8988T (cell line): ENCODE measurements around the gene CH25H.
"Not testable (repeated sequence)": the region's sequence is repeated elsewhere in the genome, so short reads cannot be mapped to it uniquely, and the experiment has no call there.

Source experiments
- DNase-seq: peaks from one replicate; pipeline ENCODE4 v3.0.0; 2011

Gene CH25H

GRCh38 chr10:89228146-89228545 is 21.0 kb upstream of the CH25H start:
- DNase-seq = no peak

DNA sequence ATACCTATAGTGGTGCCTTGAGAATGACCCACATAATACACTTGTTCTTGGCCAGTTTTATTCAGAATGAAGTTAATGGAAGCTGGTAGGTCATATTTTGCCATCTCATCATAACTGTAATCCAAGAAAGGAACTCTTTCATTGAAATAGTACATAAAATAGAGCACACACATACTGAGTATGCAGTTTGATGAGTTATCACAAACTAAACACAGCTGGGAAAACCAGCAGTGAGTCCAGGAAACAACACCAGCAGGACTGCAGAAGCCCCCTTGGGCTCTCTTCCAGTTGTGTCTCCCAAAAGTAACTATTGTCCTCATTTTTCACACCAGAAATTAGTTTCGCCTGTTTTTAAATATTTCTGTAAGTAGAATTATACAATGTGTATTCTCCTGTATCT is 19.8 kb upstream of the CH25H start:
- no peak for DNase-seq

- DNase-seq = no peak
Observed at GRCh38 chr10:89224739-89225443, 17.8 kb upstream of the CH25H start.

DNA sequence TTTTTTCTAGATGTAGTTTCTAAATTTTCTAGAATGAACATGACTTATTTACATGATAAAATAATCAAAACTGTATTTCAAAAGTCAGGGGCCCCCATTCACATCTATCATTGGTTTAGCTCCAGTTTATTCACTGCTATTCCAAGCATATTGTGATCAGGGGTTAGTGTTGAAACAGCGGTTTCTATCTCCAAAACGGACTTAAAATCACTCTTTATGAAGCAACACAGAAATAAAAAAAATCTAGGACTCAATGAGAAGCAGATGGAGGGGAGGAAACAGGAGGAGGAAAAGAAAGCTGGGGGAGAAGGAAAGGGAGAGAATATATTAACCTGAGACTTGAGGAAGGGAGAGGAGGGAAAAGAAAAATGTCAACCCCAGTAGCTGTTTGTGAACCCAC is 14.8 kb upstream of the CH25H start:
- DNase-seq = no peak

DNA sequence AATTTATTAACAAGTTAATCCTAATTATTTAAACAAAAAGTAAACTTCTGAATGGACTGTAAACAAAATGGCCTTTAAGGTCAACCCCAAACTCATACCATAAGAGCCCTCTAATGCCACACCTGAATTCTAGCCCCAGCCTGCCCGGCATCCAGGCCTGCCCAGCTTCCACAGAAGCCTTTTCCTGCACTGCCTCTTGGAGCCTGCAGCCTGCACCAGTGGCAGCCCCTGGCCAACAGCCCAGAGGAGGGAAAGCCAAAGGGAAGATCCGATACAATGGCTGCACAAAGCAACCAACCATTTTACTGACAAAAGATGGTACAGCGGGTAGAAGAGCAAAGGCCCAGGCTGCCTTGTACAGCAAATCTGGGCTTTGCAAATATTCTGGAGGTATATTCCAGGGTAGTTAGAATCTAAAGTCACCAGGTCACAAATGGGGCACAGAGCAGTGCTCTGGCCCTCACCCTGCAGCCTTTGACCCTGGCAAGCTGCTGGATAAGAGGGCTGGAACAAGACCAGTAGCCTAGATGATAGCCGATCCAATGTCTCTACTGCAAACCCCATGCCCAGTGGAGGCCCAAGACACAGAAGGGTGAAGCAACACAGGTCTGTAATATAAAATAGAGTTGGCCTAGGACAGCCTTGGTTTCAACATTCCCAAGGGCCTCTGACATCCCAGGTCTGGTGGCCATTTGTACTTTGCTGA is 12.5 kb upstream of the CH25H start:
- DNase-seq = no peak

DNA sequence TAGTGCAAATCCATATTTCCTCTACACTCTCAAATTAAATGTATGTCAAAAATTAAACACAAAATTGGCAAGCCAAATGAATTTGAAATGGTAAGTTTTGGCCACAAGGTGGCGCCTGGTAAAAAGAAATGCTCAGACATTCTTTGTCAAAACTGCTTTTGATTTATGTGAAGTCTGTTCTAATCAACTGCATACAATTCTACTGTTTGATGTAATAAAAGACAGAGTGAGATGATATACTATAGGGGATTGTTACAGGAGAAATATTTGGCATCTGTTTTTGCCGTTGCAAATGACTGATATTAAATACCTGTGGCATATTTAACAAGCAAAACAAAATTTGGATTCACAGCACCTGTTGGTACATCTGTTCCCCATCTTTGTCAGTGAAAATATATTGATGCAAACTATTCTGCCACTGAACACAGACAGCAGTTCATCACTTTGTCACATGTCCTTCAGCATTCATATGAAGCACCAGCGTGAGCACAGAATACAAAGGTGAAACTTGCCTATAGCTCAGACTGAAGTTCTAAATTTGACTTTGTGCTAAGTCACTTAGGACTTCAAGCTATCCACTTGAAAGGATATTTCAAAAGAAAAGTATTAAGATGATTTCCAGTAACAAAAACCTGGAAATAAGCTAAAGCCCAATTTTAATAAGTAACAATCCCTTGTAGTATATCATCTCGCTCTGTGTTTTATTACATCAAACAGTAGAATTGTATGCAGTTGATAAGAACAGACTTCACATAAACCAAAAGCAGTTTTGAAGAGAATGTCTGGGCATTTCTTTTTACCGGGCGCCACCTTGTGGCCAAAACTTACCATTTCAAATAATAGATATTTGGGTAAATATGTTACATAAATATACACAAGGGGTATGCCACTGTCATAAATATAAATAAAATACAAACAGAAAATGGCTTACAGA is 10.2 kb upstream of the CH25H start:
- DNase-seq = no peak

DNA sequence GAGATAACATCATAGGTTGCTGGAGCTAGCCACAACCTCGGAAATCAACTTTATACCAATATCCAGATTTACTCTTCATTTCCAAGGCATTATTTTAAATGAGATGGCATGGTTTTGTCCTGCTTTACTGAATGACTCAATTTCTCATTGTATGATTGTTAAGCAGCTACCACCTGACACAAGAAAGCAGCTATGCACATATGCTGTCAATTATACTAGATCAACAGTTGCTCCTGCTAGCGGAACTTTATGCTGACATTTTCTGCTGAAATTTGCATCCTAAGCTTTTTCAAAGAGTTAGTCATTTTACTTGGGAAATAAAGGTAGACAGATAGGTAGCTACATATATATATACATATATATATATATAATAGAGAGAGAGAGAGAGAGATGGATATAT is 8.9 kb upstream of the CH25H start:
- DNase-seq = no peak

DNA sequence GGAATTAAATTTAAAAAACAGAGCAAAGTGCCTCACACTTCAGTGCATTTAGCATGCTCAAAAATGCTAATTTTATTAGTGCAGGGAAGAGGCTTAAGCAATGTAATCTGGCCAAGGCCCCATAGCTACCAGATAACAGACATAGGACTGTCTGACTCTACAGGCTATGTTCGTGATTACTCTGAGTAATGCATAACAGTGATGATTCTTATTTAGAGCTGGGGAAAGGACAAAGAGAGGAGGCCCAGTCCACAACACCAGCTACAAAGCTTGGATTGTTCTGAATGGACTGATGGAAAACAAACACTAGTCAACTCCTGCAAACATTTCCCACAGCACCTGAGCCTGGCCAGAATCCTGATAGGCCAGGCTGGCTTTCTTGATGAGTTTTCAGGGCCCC is 8.4 kb upstream of the CH25H start:
- DNase-seq = no peak

DNA sequence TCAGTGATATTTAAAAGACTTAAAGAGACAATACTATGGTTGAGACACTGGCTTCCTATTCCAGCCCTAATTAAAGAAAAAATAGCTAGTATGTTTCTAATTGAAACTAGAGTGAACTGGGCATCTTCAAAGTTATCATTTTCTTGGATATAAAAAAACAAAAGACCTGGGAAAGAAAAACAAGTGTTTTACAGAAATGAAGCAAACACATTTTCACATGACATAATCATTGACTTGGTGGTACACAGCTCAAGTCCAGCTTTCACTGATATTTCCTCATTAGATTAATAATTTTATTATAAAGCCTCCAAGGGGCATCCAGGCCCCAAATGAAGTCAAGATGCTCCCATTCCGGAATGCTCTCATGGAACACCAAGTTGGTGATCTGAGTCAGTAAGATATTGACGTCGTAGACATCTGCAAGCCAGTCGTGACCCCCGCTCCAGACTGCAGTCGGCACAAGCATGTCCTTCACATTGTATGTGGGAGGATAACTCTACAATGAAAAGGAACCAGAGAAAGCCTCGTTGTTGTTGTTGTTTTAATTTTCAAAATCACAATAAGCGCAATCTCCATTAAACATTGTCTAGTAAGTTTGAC is 7.5 kb upstream of the CH25H start:
- DNase-seq = no peak

- no peak for DNase-seq
Observed at GRCh38 chr10:89213191-89213808, 6.2 kb upstream of the CH25H start.

DNA sequence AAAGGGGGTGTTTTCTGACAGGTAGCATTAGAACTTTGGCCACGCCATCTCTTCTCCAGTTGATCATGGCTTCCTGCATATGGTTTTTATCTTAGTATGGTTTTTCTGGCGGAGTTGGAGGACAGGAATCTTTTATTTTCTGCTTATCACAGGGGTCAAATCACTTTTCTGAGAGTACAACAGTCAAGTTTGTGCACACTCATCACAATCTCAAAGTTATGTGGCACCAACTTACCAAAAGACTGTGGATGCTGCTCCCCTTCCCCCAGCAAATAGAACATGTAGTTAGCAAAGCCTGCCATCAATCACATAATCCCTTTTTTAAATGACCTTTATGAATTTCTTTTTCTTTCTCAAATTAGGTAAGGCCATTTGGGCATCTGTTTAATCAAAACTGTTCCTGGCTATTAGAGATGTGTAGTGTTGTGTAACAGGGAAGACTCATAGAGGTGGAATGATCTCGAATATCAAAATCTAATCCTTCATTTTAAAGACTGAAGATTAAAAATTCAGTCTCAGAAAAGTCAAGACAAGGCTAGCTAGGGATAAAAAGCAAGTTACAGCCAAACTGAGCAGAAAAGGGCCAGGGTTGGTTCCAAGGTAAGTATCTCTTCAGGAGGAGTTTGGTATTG is 3.8 kb upstream of the CH25H start:
- DNase-seq = no peak

DNA sequence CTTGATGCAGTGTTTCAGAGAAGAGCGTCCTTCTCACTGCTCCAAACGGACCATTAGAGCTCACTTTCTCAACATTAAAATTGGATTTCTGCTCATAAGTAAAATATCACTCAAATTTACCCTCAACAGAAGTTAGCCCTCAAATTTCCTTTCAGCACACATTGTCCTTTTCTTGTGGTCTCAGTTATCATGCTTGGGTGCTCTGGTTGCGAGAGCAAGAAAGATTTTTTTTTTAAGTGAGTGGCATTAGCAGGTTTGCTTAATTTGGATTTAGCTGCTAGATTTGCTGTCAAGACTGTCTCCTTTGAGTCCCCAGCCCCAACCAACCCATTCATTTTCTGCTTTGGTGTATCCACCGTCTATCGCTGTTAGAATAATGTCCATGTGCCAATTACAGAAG is 2.6 kb upstream of the CH25H start:
- no peak for DNase-seq

- DNase-seq = no peak
Observed at GRCh38 chr10:89207801-89208551, 859 bp upstream of the CH25H start.

DNA sequence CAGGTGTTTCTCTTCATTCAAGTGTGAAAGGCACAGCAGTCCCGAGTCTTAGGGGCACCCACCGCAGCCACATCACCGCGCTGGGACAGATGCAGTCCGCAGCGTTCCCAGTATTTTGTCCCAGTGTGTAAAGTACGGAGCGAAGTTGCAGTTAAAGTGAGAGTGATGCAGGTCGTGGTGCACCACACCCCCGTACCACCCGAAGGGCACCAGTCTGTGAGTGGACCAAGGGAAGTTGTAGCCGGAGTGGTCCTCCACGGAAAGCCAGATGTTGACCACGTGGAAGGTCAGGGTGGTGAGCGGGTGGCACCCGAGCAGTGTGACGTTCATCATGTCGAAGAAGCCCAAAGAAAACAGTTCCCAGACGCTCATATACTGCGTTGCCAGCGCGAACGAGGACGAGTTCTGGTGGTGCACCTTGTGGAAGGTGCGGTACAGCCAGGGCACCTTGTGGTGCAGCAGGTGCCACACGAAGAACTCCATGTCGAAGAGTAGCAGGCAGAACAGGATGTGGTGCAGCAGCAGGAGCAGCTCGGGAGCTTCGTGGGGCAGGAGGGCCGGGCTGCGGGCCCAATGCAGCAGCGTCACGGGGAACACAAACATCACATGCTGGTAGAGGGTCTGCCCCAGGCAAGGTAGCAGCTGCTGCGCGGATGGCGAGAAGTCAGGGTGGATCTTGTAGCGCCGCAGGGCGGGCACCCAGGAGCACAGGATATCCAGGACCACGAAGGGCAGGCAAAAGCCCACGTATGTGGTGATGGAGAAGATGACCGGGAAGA is 526 bp downstream of the CH25H start:
- no peak for DNase-seq

- DNase-seq = no peak
Observed at GRCh38 chr10:89204621-89205185, 2.4 kb downstream of the CH25H start.

DNA sequence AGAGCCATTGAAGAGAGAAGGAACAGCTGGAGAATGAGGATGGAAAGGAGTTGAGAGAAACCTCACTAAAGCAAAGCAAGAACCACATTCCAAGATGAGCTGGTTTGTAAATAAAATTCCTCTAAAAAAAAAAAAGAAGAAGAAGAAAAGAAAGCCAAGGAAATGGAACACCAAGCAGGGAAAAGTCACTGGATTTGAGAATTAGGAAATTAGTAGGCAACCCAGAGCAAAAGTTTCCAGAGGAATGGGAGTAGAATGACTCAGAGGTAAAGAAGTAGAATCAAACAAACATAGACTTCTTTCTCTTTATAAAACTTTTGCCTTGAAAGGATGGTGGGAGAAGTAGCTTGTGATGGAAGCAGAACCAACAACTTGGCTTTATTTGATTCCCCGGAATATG is 3.9 kb downstream of the CH25H start:
- no peak for DNase-seq

DNA sequence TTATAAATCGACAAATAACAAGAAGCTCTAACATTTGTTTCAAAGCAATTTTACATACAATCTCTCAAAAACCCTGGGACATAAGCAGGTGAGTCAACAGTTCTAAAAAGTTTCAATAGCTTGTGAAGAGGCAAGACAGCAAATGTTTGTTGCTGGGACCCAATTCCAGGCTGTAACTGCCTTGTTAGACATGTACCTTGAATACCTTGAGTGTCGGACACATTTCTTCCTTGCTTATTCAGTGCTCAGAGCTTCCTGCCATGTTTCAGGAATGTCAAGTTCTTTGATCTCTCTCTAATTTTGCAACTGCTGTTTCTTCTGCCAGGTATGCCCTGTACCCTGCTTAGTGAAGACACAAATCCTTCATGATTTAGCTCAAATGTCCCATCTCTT is 5.1 kb downstream of the CH25H start:
- no peak for DNase-seq

DNA sequence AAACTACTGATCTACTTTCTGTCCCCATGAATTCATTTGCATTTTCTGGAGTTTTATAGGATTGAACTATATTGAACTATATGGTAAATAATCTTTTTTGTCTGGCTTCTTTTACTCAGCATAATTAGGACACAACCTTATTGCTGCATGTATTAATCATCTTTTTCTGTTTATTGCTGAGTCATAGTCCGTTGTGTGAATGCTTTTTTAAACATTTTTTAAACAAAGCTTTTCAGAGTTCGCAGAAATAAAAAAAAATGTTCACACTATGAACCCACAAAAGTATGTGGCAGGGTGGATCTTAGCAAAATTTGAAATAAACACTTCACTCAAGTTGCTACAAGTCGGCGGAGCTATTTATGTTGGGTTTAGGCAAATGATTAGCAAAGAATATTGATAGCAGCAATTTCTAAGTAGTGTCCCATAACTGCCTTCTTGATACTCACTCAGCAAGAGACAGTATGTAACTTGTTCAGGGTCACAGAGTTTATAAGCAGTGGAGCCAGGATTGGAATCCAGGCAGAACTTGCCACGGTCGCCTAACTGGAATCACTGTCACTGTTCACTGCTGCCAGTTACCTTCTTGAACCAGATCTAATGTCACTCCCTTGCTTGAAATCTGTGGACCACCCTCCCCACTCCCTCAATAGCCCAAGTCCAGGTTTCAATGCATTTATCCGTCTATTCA is 5.6 kb downstream of the CH25H start:
- DNase-seq = no peak

DNA sequence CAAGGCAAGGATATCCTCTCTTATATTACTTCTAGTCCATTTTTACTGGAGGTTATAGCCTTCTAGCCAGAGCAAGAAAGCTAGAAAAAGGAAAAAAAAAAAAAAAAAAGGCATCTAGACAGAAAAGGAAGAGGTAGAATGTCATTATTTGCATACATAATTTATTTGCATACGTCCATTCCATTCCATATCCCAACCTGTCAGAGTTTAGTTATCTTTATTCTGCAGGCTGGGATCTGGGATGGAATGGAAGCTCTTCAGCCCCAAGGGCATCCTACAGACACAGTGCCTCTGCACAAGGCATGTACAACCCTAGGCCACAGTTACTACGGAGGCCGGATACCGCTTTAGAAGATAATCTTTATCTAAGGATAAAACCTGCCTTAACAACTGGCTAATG is 9.6 kb downstream of the CH25H start:
- no peak for DNase-seq

DNA sequence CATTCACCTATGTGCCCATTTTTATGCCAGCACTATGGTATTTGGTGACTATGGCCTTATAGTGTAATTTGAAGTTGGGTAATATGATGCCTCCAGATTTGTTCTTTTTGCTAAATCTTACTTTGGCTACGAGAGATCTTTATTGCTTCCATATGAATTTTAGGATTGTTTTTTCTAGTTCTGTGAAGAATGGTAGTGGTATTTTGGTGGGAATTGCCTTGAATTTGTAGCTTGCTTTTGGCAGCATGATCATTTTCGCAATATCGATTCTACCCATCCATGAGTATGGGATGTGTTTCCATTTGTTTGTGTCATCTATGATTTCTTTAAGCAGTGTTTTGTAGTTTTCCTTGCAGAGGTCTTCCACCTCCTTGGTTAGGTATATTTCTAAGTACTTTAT is 15.8 kb downstream of the CH25H start:
- DNase-seq = not testable (repeated sequence)
